Esophagus muscularis mucosa (tissue), 4 donors: ENCODE measurements around the gene PREX1. TPM values are rescaled to one million over a fixed set of nuclear protein-coding genes. Genes with fewer than 3 reads are reported as not detected.
"Not testable (repeated sequence)": the region's sequence is repeated elsewhere in the genome, so short reads cannot be mapped to it uniquely, and the experiment has no call there.

Experiments used
- DNase-seq: peaks from one replicate; pipeline ENCODE4 v3.0.0-alpha.2; 2017; ENCODE audit errors: extremely low spot score
- H3K27ac ChIP-seq, 4 donors: fragments of 200-600 bp; sonication (generic); replicated peaks in 1 of 4; 1 replicate in 3 of 4; 2 replicates in 1 of 4; pipeline ENCODE4 v1.5.1; 2016 to 2019; ENCODE audit warnings: mild to moderate bottlenecking in 1 of 4
- H3K27me3 ChIP-seq, 4 donors: fragments of 200-600 bp; sonication (generic); one replicate each; pipeline versions ENCODE4 v1.5.1 to v1.6.0; 2016 to 2019
- H3K36me3 ChIP-seq, 4 donors: fragments of 200-600 bp; sonication (generic); one replicate each; pipeline ENCODE4 v1.5.1; 2016 to 2019
- H3K4me1 ChIP-seq, 4 donors: fragments of 200-600 bp; sonication (generic); one replicate each; pipeline ENCODE4 v1.5.1; 2016 to 2019
- H3K4me3 ChIP-seq, 4 donors: fragments of 200-600 bp; sonication (generic); 1 replicate in 2 of 4; 2 replicates in 2 of 4; pipeline ENCODE4 v1.5.1; 2016 to 2019; ENCODE audit warnings: mild to moderate bottlenecking in 4 of 4, moderate library complexity in 1 of 4
- H3K9me3 ChIP-seq, 4 donors: fragments of 200-600 bp; sonication (generic); 1 replicate in 3 of 4; 2 replicates in 1 of 4; pipeline ENCODE4 v1.5.1; 2016 to 2019
- EP300 ChIP-seq: sonication (generic); formaldehyde crosslinking; IDR thresholded peaks from one replicate; pipeline ENCODE4 v1.6.1; 2017; ENCODE audit warnings: antibody characterized with exemption
- POLR2A ChIP-seq: fragments of 450-650 bp; IDR thresholded peaks from one replicate; pipeline ENCODE4 v1.6.1; 2017; ENCODE audit warnings: antibody characterized with exemption, moderate library complexity, mild to moderate bottlenecking, low read depth
- POLR2AphosphoS5 ChIP-seq, 2 donors: sonication (generic); formaldehyde crosslinking; IDR thresholded peaks; one replicate each; pipeline ENCODE4 v1.6.1; 2017; ENCODE audit warnings: antibody characterized with exemption in 2 of 2
- WGBS: methylation state at CpG from one replicate; pipeline ENCODE4 v1.1.5; 2018; 5-methylcytosine and 5-hydroxymethylcytosine counted together
- intact Hi-C: fragments of 100-400 bp; cut with DNase I; formaldehyde crosslinking; loops from one replicate; pipeline ENCODE4 v1.15.1; 2023
- total RNA-seq, 4 donors: library from RNA; depleted of rRNA; stranded (reverse); fragments of >200 nt; gene quantifications; one replicate each; pipeline versions ENCODE4 v1.1.0 to v1.2.1, GENCODE V29; 2016
- TF ChIP-seq, protein P1 (sequence below), 3 experiments: fragments of 200-600 bp in 2 of 3; fragments of 450-650 bp in 1 of 3; sonication (generic) in 2 of 3; IDR thresholded peaks; one replicate each; pipeline ENCODE4 v1.5.1; 2017 to 2019; ENCODE audit warnings: antibody characterized with exemption in 3 of 3, mild to moderate bottlenecking in 2 of 3, moderate library complexity in 1 of 3

Gene PREX1
- total RNA-seq, 4 donors from 2014 or later, result 20.8 to 37.1 (median 24.3) TPM

DNA sequence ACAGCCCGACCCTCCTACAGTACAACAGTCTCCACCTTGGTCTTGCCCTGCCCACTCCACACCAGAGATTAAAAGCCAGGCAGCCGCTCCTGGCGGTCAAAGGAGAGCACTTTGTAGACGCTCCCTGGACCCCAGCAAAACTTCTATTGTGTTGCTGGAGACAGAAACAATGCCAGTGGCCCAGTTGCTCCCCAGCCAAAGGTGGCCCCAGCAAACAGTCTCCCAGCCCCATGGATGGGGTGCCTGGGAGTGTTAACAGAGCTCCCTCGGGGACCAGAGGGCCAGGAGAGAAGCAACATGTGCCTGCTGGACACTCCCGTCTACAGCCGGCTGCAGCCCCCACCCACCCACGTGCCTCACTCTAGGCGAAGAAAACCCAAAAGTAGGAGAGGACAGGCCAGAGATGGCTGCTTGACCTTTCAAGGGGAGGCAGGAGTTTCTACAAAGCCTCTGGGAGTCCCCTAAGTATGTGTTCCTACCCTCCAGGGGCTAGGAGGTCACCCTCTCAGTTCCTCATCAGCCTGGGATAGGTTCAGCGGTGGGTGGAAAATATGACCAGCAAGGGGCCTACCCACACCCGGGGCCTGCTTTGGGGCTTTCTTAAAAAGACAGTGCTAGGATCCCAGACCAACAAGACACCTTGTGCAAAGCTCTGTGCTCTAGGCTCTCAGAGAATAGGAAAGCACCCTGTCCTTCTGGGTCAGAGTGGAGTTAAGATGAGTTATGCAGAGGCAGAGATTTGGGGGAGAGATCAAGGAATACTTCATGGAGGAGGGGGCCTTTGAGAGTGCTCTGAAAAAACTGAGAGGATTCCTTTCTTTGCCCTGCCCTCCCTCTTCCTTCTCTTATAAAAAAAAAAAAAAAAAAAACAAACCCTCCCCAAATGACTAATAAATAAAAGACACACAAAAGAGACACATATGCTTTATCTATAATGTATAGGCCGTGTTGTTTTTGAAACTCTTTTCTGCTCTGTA lies 19.0 kb upstream of the PREX1 start:
- no peak for DNase-seq
- TF ChIP-seq POLR2A (no peak), EP300 (no peak)
- TF ChIP-seq, protein P1, sequence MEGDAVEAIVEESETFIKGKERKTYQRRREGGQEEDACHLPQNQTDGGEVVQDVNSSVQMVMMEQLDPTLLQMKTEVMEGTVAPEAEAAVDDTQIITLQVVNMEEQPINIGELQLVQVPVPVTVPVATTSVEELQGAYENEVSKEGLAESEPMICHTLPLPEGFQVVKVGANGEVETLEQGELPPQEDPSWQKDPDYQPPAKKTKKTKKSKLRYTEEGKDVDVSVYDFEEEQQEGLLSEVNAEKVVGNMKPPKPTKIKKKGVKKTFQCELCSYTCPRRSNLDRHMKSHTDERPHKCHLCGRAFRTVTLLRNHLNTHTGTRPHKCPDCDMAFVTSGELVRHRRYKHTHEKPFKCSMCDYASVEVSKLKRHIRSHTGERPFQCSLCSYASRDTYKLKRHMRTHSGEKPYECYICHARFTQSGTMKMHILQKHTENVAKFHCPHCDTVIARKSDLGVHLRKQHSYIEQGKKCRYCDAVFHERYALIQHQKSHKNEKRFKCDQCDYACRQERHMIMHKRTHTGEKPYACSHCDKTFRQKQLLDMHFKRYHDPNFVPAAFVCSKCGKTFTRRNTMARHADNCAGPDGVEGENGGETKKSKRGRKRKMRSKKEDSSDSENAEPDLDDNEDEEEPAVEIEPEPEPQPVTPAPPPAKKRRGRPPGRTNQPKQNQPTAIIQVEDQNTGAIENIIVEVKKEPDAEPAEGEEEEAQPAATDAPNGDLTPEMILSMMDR (IDR thresholded peaks at IDR 0.05), result no peak
- H3K4me1 ChIP-seq, result peaks cover 0 to 7% (median 2%) of the 10 kb centered on the region in 4 donors
- no peak overlapping the region for H3K27ac ChIP-seq
- peaks cover 0 to 8% (median 0%) of the 10 kb centered on the region in 4 donors for H3K27me3 ChIP-seq
- intact Hi-C loops, result no loop called here
- H3K9me3 ChIP-seq, result no peaks in the 10 kb centered on the region
- no peak overlapping the region for H3K4me3 ChIP-seq
- H3K36me3 ChIP-seq, result no peaks in the 10 kb centered on the region
- WGBS, result 48% methylated on average over 12 of the region's 12 CpGs

DNA sequence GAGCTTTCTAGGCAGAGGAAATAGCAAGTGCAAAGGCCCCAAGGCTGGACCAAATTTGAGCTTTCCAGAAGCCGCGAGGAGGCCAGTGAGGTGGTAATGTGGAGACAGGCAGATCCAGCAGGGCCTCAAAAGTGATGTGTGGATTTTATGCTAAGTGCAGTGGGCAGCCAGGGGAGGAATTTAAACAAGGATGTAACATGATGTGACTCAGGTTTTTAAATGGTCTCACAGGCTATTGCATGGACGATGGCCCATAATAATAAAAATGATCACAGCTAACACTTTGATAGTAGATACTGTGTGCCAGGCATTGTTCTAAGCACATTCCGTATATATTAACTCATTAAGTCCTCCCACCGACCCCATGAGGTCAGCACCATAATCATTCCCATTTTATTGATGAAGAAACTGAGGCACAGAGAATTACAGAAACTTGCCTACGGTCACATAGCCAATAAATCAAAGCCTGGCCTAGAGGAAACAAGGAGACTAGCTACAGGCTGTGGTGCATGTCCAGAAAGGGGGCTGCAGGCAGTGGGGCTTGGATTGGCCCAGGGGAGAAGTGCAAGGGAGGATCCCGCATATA lies 18.0 kb upstream of the PREX1 start:
- WGBS, result 89% methylated on average over 7 of the region's 7 CpGs

DNA sequence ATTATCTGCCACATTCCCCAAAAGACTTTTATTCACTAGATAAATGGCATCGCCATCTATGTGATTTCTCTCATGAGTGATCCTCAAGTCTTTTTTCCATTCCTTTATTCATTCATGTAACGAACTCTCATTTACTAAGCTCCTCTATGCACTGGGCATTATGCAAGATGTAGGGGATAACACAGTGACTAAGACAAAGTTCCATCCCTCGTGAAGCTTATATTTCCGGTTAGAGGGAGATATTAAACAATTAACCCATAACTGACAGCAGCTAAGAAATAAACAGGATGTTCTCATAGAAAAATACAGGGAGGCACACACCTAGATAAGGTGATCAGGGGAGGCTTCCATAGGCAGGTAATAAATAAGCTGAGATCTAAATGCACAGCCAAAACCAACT lies 17.2 kb upstream of the PREX1 start:
- 63% methylated on average over 4 of the region's 4 CpGs for WGBS

More for the DNA sequence above, 18.0 kb upstream of the PREX1 start:
- TF ChIP-seq EP300 (no peak), POLR2AphosphoS5 (IDR thresholded peaks at IDR 0.05) (no peak), POLR2A (no peak)
- DNase-seq, result no peak
- no peak overlapping the region for H3K27ac ChIP-seq
- H3K4me3 ChIP-seq, result no peak overlapping the region
- no peaks in the 10 kb centered on the region for H3K9me3 ChIP-seq
- intact Hi-C loops, result no loop called here
- no peaks in the 10 kb centered on the region for H3K36me3 ChIP-seq
- peaks cover 0 to 8% (median 0%) of the 10 kb centered on the region in 4 donors for H3K27me3 ChIP-seq
- H3K4me1 ChIP-seq, result peaks cover 0 to 7% (median 2%) of the 10 kb centered on the region in 4 donors

DNA sequence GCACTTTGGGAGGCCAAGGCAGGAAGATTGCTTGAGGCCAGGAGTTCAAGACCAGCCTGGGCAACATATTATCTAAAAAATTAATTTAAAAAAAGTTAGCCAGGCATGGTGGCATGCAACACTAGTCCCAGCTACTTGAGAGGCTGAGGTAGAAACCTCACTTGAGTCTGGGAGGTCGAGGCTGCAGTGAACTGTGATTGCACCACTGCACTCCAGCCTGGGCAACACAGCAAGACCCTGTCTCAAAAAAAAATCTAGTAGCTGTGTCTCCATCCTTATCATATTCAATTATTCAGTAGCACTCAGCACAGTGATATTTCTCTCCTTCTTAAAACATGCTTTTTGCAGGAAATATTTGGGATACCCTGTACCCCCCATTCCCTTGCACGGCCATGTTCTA lies 16.1 kb upstream of the PREX1 start:
- H3K4me3 ChIP-seq, DNase-seq, H3K4me1 ChIP-seq, H3K36me3 ChIP-seq, H3K9me3 ChIP-seq, intact Hi-C loops, H3K27ac ChIP-seq, H3K27me3 ChIP-seq: not testable (repeated sequence)
- 95% methylated on average over 2 of the region's 2 CpGs for WGBS

More for the DNA sequence above, 17.2 kb upstream of the PREX1 start:
- Histone ChIP-seq H3K27ac (no peak overlapping the region), H3K36me3 (no peaks in the 10 kb centered on the region), H3K4me3 (no peak overlapping the region), H3K9me3 (no peaks in the 10 kb centered on the region), H3K27me3 (peaks cover 0 to 8% (median 0%) of the 10 kb centered on the region in 4 donors), H3K4me1 (peaks cover 0 to 7% (median 2%) of the 10 kb centered on the region in 4 donors)
- DNase-seq, result no peak
- TF ChIP-seq POLR2A (no peak), POLR2AphosphoS5 (IDR thresholded peaks at IDR 0.05) (no peak), EP300 (no peak)
- TF ChIP-seq, protein P1 (IDR thresholded peaks at IDR 0.05), result no peak
- intact Hi-C loops, result no loop called here

DNA sequence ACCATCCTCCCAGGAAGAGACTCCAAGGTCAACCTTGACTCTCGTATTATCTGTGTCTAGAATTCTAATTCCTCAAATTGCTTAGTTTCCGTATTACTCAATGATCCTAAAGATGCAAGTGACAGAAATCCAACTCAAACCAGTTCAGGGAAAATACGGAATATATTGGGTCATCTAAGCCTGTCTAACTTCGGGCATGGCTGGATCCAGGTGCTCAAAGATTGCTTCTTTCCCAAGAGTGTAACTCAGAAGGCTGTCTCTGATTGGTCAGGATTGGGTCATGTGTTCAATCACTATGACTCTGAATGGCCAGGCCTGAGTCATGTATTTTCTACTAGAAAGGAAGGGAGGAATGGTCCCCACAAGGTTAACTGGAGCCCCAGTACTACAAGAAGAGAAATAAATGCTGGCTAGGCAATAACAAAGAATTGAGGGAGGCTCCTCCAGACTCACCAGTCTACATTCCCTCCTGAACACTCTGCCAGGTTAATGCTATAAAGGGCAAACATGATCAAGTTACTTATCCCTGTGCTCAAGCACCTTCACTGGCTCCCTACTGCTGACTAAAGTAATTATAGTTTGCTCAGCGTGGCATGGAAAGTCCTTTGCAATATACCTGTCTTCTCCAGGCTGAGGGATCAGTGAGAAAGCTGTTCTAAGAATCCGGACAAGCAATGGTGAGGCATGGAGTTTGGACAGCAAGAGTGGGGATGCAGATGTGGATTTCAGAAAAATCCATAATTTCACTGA lies 15.4 kb upstream of the PREX1 start:
- H3K27ac ChIP-seq, result no peak overlapping the region
- H3K36me3 ChIP-seq, result no peaks in the 10 kb centered on the region
- intact Hi-C loops, result no loop called here
- H3K27me3 ChIP-seq, result peaks cover 0 to 8% (median 0%) of the 10 kb centered on the region in 4 donors
- no peaks in the 10 kb centered on the region for H3K9me3 ChIP-seq
- H3K4me3 ChIP-seq, result no peak overlapping the region
- WGBS, result 89% methylated on average over 6 of the region's 6 CpGs
- peaks cover 0 to 7% (median 2%) of the 10 kb centered on the region in 4 donors for H3K4me1 ChIP-seq
- no peak for DNase-seq
- TF ChIP-seq POLR2AphosphoS5 (IDR thresholded peaks at IDR 0.05), result no peak
- TF ChIP-seq, protein P1 (IDR thresholded peaks at IDR 0.05), result no peak
- TF ChIP-seq POLR2A, result no peak
- no peak for TF ChIP-seq EP300
